GM19324 (cell line): ENCODE results near the gene AUH.

Experiments used
- ATAC-seq: cut with Tn5 transposase; IDR thresholded peaks from one replicate; pipeline ENCODE4 v1.9.1; 2021; ENCODE audit warnings: mild to moderate bottlenecking, moderate library complexity; ENCODE audit not compliant: unreplicated experiment, low FRiP score

AUH gene

DNA sequence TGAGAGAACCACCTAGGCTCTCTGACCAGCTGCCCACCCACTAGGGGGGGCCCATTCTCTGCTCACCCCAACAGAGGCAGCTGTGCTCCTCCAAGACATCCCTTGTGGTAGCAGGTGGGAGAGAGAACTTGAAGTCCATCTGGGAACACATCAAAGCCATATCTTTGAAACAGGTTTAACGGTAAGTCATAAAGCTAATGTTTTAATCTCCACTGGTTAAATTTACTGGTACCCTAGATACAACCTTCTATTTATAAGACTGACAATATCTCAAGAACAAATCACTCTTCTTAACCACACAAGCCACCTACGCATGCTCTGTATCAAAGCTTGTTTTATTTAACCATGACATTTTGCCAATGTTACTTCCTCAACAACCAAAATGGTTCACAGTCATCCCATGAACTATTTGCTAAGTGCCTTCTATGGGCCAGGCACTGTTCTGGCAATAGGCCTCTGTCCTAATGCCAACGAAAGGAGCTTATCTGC is 20.4 kb downstream of the AUH start:
- ATAC-seq = no peak

DNA sequence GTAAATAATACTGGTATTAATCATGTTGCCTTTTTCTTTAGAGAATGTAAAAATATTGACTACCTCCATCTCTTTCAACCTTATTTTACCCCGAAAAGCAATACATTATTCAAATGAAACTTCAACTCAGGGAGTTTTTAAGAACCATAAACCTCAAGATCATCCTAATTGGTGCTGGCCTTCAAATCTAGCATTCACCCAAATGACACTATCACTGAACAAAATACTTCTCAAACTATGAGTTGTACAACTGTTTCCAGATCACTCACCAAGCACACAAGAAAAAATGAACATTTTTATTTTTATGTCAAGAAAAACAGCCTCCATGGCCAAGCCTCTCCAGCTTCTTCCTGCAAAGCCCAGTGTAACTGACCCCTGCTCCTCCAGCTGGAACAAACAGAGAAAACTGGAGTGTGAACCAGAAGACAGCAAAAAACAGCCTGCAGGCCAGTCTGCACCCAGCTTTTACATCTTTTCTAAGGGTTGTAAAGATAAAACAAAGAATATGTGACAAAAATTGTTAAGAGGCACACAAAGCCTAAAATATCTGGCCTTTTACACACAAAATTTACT is 21.2 kb downstream of the AUH start:
- ATAC-seq = no peak

DNA sequence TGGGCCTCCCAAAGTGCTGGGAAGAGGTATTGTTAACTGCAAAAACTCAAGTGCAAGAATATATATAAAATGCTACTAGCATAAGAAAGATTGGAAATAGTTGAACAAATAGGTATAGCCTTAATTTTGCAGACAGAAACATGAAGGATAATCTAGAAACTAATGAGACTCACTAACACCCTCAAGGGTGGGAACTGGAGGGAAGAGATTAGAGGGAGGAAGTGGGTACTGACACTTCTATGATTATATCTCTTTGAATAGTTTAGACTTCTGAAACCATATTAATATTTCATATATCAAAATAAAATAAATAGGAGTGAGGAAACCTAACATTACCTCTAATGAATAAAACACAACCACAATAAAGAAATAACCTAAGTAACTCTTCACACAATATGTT is 23.0 kb downstream of the AUH start:
- ATAC-seq = no peak

DNA sequence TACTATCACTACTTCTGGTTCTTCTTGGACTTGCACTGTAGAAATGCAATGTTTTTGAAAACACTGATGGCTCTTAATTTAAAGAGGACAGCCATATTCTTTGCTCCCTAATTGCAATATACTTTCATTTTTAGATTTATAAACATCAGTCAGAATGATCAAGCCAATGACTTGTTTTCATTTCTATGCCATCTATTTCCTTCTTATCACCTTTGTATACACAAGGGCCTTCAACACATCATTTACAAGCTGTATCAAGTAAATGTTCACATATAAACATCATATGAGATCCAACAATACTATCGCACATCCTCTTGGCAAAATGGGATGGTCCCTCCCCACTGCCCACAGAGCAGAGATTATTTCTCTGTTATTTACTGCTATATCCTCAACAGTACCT is 24.9 kb downstream of the AUH start:
- ATAC-seq = no peak

DNA sequence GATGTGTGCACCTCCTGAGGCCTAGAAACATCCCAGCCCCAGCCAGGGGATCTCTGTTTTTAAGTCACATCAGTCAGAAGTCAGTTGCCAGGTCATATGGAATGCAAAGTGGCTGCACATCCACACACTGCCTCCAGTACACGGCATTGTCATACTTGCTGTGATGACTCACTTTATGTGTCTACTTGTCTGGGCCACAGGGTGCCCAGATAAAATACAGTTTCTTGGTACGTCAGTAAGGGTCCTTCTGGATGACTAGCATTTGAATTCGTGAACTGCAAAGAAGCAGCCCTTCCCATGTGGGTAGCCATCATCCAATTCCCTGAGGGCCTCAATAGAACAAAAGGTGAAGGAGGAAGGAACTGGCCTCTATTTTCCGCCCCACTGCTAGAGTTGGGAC is 27.7 kb downstream of the AUH start:
- no peak for ATAC-seq

DNA sequence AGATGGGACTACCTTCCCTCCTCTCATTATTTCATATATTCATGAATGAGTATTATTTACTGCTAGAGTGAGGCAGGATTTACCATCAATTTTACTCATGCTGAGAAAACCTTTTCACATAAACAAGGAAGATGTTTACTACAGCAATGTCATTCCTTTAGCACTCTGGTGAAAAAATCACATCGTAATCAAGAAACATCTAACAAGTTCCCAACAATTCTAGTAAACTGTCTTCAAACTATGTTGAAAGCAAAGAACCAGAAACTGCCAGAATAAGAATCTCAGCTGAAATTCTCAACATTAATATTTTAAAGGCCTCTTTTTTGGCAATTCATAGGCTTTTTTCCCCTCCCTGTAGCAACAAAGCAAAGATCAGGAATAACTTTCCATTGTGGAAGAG is 28.2 kb downstream of the AUH start:
- ATAC-seq = no peak

DNA sequence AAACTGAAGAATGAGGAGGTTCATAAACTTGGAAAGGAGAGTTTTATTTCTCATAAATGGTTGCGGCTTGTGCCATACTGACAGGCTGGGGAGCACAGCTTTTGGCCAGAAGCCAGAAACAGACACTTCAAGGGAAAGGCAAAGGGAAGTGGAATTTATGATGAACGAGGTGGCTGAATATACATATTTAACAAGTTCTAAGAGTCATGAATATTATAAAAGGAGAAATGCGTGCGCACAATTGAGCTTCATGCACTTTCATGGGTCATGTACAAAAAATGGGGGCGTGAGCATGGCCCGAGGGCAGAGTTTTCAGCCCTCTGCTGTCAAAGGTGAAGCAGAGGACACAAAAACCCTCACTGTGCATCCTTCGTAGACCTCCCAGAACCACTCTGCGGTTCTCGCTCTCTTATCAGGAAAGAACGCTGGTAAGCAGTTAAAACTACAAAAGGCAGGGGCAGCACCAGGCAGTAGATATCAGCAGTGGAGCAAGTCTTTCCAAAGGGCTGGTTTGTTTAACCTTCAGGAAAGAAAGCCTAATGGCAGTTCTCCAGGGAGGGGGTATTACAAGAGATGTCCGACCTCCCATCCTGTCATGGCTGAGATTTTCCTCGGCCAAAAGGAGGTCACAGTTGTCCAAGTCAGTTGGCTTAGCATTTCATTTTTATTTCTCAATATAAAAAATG is 29.0 kb downstream of the AUH start:
- ATAC-seq = no peak

DNA sequence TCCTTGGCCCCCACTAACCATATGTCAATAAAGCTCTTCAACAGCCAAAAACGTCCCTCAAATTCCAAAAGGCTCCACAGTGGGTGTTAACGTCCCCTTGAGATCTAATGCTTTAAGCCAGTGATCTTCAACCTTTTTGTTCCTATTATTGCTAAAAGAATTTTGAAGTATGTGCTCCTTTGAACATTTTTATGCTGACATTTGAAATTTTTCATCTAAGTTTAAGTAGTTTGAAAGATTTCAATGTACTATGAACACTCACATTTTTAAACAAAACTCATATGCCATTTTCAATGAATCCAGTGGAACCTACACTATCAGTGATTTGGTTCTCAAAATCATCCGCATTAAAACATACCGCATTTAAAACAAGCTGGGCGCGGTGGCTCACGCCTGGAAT is 29.9 kb downstream of the AUH start:
- no peak for ATAC-seq

DNA sequence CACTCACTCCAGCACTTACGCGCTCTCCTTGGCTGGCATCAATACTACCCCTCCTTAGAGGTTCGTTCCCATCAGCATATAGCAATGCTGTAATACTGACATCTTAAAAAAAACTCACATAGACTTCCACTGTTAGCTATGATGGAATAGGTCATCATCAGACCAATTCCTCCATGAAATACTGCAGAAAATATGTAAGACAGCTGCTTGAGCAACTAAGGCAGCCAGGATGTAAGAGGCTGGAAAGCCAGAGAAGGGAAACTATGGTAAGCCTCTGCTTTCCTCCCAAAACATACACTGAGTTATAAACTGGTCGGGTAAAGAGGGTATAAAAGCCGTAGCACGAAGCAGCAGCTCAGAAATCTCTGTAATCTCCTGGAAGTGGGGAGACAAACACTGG is 33.5 kb downstream of the AUH start:
- no peak for ATAC-seq

DNA sequence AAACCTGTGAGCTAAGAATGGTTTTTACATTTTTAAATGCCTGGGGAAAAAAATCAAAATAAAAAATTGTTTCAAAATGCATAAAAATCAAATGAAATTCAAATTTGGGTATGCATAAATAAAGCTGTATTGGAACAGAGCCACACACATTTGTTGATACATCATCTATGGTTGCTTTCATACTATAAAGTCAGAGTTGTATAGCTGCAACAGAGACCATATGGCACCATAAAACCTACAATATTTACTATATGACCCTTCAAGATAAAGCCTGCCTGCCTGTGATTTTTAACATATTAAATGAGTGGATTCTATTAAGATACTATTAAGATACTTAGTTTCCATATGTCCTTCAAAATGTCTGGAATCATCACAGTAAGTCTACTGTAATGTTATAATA is 40.0 kb downstream of the AUH start:
- no peak for ATAC-seq

DNA sequence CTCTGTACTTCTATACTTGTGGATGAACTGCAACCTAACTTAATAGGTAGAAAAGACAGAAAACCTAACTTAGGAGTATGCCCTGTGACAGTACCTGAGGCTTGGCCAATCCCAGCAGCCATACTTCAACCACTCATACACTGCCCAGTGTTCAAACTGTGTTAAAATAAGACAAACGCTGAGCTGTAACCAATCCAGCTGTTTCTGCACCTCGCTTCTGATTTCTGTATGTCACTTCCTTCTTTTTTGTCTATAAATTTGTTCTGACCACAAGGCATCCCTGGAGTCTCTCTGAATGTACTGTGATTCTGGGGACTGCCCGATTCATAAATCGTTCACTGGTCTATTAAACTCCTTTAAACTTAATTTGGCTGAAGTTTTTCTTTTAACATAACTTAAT is 41.4 kb downstream of the AUH start:
- no peak for ATAC-seq

DNA sequence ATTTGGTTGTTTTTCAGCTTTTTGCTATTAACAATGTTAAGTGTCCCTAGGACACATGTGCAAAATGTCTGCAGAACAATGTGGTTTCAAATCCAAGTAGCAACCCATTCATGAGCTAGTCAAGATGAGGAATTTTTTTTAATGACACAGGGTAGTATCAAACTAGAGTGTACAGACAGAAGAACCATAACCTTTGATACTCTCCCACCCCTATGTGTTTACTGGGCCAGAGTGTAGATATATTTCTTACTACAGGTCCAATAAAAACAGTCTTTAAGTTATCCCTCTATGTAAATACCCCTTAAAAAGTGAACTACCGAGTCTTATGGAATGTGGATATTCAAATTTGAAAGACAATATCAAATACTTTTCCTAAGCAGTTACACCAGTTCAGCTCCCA is 45.6 kb downstream of the AUH start:
- ATAC-seq = no peak

DNA sequence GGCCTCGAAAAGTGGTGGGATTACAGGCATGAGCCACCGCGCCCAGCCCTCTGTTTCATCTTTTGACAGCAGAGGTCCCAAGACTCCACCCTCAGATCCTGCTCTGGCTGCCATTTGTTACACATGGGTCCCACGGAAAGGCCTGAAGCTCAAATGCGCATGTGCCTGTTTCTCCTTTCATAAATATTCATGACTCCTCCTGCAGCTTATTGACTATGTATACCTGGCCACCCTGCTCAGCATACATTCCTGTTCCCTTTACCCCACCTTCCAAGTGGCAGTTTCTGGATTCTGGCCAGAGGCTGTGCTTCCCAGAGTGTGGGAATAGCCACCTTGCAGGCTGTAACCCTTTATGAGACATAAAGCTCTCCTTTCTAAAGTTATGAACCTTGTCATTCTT is 46.5 kb downstream of the AUH start:
- no peak for ATAC-seq

DNA sequence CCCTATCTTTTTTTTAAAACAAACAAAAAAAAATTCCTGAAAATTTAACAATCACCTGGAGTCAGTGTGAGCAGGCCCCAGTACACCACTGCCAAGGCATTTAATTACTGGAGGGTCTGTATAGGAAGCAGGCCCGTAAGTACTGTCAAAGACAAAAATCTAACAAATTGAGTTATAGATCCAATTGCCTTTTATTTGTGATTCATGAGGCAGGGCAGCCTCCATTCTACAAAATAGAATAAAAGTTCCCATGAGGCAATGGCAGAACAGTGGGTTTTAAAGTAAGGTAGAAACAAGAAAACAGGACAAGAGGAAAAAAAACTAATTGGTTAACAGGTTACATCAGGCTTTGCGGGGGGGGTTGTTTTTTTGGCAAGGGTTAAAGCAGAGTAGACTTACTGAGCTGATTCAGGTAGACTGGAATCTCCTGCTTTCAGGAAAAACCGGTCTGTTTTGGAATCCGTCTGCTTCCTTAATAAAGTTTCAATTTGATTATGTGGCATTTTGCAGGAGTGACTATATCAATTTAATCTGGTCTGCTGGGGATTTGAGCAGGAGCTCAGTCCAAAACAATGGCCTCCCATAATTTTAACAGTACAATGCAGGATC is 48.9 kb downstream of the AUH start:
- no peak for ATAC-seq

DNA sequence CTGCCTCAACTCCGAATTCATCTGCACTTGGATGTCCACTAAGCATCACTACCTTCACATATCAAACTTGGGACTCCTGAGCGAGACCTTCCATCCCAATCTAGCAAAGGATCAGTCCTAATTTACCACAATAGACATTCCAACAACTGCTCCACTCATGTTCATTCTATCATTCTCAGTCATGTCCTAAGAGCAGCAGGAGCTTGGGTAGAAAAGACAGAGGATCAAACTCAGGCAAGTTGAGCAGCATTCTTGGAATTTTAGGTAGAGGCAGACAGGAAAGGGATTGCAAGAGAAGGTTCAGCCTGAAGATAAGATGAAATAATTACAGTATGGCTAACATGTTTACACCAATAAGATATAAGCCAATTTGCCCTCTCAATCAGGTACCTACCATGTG is 51.7 kb downstream of the AUH start:
- no peak for ATAC-seq

DNA sequence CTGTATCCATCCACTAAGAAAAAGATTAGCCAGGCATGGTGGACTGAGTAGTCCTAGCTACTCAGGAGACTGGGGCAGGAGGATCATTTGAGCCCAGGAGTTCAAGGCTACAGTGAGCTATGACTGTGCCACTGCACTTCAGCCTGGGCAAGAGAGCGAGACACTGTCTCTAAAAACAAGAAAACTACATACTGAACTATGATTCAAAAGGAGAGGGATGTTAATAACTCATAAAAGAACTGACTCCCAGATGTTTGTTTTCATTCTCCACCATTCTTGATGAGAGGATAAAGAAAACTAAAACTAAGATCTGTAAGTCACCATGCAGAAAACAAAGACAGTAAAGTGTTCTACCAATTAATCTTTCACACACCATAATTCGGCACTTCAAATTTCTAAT is 53.5 kb downstream of the AUH start:
- no peak for ATAC-seq

DNA sequence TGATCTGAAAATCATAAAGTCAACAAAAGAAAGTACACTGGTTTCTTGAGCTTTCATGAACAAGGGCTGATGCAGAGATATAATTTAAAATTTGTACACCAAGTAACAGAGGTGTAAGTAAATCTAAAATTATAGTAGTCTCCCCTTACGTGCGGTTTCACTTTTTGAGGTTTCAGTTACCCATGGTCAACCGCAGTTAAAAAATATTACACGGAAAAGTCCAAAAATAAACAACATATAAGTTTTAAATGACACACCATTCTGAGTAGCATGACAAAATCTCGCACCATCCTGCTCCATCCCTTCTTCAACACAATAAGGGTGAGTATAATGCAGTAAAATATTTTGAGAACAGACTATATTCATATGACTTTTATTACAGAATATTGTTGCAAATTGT is 54.4 kb downstream of the AUH start:
- no peak for ATAC-seq

DNA sequence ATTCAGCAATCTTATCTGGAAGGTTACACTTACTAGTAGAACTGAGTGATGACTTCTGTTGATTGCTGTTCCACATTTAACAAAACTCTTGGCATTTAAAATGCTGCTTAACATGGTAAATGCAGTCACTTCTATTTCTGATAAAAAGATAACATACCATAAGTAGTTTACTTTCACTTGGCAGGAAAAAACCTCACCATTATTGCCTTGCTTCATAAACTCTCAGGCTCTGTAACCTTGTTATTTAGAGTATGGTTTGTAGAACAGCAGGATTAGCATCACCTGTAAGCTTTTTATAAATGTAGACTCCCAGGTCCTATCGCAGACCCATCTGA is 55.5 kb downstream of the AUH start:
- ATAC-seq = no peak

DNA sequence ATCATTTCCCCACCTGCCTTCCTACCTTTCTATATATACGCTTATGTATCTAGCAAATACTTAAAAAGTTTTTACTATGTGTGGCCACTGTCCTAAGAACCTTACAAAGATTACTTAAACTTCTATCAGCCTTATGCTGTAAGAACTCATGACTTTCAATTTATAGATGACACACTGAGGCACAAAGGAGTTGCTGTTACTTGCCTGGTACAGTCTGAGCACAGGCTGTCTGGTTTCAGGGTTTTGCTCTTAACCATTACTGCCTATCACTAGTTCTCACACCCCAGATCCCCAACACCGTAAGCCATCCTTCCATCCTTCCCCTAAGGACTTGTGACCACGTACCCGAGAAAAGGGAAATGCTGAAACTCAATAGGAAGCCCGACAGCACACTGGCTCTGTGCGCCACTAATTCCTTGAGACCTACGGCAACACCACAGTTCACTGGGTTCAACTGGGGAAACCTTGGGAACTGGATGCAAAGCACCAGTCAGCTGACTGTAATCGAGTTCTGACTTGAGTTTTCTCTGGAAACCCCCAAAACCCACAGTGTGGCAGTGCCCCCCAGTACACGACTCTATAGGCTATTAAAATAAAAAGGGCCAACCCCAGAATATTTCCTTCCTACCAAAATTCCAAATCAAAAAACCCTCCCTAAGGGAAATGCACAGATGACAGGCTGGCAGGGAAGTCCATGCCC is 56.0 kb downstream of the AUH start:
- no peak for ATAC-seq

DNA sequence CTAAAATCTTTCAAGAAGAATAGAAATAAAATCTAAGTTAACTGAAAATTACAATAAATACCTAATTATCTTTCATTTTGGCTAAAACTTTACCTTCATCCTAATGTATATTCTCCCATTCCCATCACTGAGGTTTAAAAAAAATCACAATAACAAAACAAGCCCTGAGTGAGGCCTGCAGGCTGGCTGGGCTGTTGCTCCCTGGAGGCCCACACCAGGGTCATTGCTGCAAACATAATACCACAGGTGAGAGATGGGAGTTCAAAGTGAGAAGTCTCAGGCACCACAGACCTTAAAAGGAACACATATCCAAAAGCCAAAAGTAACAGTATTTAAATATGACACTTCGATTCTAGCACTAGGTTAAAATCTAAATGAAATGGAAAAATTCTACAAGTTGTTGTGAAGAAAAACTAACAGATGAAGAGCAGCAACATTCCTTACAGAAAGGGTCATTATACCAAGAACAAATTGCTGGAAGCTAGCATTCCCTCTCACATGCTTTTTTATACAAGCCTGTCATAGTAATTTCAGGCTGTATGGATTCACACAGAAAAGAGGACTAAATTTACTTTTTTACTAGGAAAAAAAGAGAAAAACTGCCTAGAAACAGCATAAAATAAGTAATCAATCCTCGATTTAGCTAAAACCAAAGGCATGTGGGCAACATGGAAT is 57.8 kb downstream of the AUH start:
- ATAC-seq = no peak

DNA sequence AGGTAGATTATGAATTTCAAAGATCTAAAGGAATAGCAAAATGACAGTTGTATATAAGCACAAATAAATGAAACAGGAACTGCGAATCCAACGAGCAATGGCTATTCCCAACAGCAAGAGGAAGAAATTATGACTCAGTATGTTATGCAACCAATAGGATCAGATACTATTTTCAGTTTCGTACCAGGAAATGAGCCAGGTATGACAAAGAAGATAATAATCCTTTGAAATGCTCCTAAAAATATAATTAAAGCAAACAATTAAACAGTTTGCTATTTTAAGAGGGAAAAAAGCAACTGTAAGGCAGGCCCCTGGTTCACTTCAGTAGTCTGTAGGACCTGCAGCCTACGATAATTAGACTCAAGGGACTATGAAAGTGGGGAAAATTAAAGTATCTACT is 58.9 kb downstream of the AUH start:
- ATAC-seq = no peak
